DMS79 treated with DMSO at 0.1 percent for 48 hours (cell line): ENCODE data around the gene CANT1.
"Not testable (repeated sequence)": the region's sequence is repeated elsewhere in the genome, so short reads cannot be mapped to it uniquely, and the experiment has no call there.

Experiments used
- DNase-seq: peaks from one replicate; lab custom pipeline; 2025; lab: John Stamatoyannopoulos, UW

The CANT1 gene

GRCh38 chr17:78976907-78977680, 32.5 kb downstream of the CANT1 start:
- DNase-seq: no peak

- DNase-seq: no peak
Observed at GRCh38 chr17:78974635-78975591, 34.7 kb downstream of the CANT1 start.

GRCh38 chr17:78973792-78974520, 35.6 kb downstream of the CANT1 start:
- no peak for DNase-seq

GRCh38 chr17:78973196-78973595, 36.4 kb downstream of the CANT1 start:
- DNase-seq: no peak

- no peak for DNase-seq
Observed at GRCh38 chr17:78972507-78973105, 37.0 kb downstream of the CANT1 start.

- DNase-seq: no peak
Observed at GRCh38 chr17:78971756-78972506, 37.6 kb downstream of the CANT1 start.

- DNase-seq: peak; percentile 16
Observed at GRCh38 chr17:78970834-78971755, 38.5 kb downstream of the CANT1 start.

- no peak for DNase-seq
Observed at GRCh38 chr17:78969865-78970264, 39.7 kb downstream of the CANT1 start.

GRCh38 chr17:78967782-78968362, 41.7 kb downstream of the CANT1 start:
- no peak for DNase-seq

- DNase-seq: no peak
Observed at GRCh38 chr17:78966910-78967600, 42.5 kb downstream of the CANT1 start.

GRCh38 chr17:78966123-78966813, 43.3 kb downstream of the CANT1 start:
- DNase-seq: no peak

- DNase-seq: peak; percentile 39
Observed at GRCh38 chr17:78965491-78965924, 44.1 kb downstream of the CANT1 start.

GRCh38 chr17:78963378-78963777, 46.2 kb downstream of the CANT1 start:
- no peak for DNase-seq

- DNase-seq: not testable (repeated sequence)
Observed at GRCh38 chr17:78962984-78963348, 46.6 kb downstream of the CANT1 start.

GRCh38 chr17:78962345-78962983, 47.1 kb downstream of the CANT1 start:
- peak; percentile 13 for DNase-seq

GRCh38 chr17:78961571-78961970, 48.0 kb downstream of the CANT1 start:
- no peak for DNase-seq

- no peak for DNase-seq
Observed at GRCh38 chr17:78960928-78961327, 48.6 kb downstream of the CANT1 start.

- no peak for DNase-seq
Observed at GRCh38 chr17:78959803-78960202, 49.8 kb downstream of the CANT1 start.
